Cardiac muscle cell (in vitro differentiated cells and primary cell): ENCODE results near the gene GAS7. TPM values are rescaled to one million over a fixed set of nuclear protein-coding genes. Genes with fewer than 3 reads are reported as not detected.
A peak's percentile ranks its signal among the peaks of the same experiment; 100 is the strongest.

Experiments
- DNase-seq, 2 donors: peaks; one replicate each; pipeline versions ENCODE4 v3.0.0 to v3.0.0-alpha.2; 2010 to 2017; ENCODE audit warnings: low read depth in 1 of 2, low spot score in 1 of 2
- H3K27ac ChIP-seq: fragments of 200-600 bp; sonication (generic); 2 replicates; pipeline ENCODE4 v1.5.1; 2016
- H3K27me3 ChIP-seq: fragments of 200-600 bp; sonication (generic); 2 replicates; pipeline ENCODE4 v1.6.0; 2016; ENCODE audit warnings: control low read depth
- H3K36me3 ChIP-seq: fragments of 200-600 bp; sonication (generic); 2 replicates; pipeline ENCODE4 v1.5.1; 2016; ENCODE audit warnings: control low read depth
- H3K4me1 ChIP-seq: fragments of 200-600 bp; sonication (generic); 2 replicates; pipeline ENCODE4 v1.8.1; 2017; ENCODE audit warnings: low read depth, mild to moderate bottlenecking, mixed run types
- H3K4me3 ChIP-seq: fragments of 200-600 bp; sonication (generic); 2 replicates; pipeline ENCODE4 v1.5.1; 2016; ENCODE audit warnings: mild to moderate bottlenecking
- H3K9me3 ChIP-seq: fragments of 200-600 bp; sonication (generic); 2 replicates; pipeline ENCODE4 v1.5.1; 2017; ENCODE audit warnings: low read depth, mild to moderate bottlenecking, control low read depth
- CTCF ChIP-seq: IDR thresholded peaks from 2 replicates; pipeline ENCODE4 v1.5.1; 2012; ENCODE audit warnings: low read depth, mild to moderate bottlenecking, low read length
- polyA plus RNA-seq: library from polyadenylated mRNA; unstranded; fragments of >200 nt; fragmentation: Nextera tagmentation; extraction: Ambion mirVana; gene quantifications from 2 replicates; pipeline ENCODE4 v1.2.1, GENCODE V29; 2016
- total RNA-seq: library from RNA; depleted of rRNA; stranded (reverse); fragments of >200 nt; gene quantifications from 2 replicates; pipeline ENCODE4 v1.2.3, GENCODE V29; 2016

Gene GAS7
- total and polyA plus RNA-seq, 2 experiments from 2014 or later, result 6.1 to 13.5 TPM

DNA sequence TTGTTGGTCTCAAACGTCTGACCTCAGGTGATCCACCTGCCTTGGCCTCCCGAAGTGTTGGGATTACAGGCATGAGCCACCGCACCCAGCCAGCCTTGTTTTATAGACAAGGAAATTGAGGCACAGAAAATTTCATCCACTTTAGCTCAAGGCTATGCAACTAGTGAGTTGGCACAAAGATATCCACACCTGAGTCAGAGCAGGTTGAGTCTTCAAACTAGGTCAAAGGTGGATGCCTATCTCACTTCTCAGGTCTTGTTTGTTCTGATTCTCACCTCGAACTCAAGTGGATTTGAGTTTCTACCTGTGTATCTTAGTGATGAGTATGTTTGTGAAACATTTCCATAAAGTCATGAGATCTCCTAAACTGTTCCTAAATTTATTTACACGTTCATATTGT is 35.6 kb upstream of the GAS7 start:
- Histone ChIP-seq H3K9me3 (no peaks in the 10 kb centered on the region), H3K27ac (no peak overlapping the region), H3K4me3 (no peak overlapping the region), H3K36me3 (no peaks in the 10 kb centered on the region), H3K27me3 (no peaks in the 10 kb centered on the region), H3K4me1 (no peaks in the 10 kb centered on the region)
- no peak for TF ChIP-seq CTCF
- no peak for DNase-seq

GRCh38 chr17:10233161-10233560 is 34.8 kb upstream of the GAS7 start:
- no peak for DNase-seq
- Histone ChIP-seq H3K36me3 (no peaks in the 10 kb centered on the region), H3K9me3 (no peaks in the 10 kb centered on the region), H3K4me3 (no peak overlapping the region), H3K4me1 (no peaks in the 10 kb centered on the region), H3K27ac (no peak overlapping the region), H3K27me3 (no peaks in the 10 kb centered on the region)
- TF ChIP-seq CTCF, result no peak

- Histone ChIP-seq H3K9me3 (no peaks in the 10 kb centered on the region), H3K27me3 (no peaks in the 10 kb centered on the region), H3K4me1 (no peaks in the 10 kb centered on the region), H3K36me3 (no peaks in the 10 kb centered on the region), H3K27ac (no peak overlapping the region), H3K4me3 (no peak overlapping the region)
- DNase-seq, result no peak
- TF ChIP-seq CTCF, result no peak
Measured at GRCh38 chr17:10229181-10229580, 30.8 kb upstream of the GAS7 start.

DNA sequence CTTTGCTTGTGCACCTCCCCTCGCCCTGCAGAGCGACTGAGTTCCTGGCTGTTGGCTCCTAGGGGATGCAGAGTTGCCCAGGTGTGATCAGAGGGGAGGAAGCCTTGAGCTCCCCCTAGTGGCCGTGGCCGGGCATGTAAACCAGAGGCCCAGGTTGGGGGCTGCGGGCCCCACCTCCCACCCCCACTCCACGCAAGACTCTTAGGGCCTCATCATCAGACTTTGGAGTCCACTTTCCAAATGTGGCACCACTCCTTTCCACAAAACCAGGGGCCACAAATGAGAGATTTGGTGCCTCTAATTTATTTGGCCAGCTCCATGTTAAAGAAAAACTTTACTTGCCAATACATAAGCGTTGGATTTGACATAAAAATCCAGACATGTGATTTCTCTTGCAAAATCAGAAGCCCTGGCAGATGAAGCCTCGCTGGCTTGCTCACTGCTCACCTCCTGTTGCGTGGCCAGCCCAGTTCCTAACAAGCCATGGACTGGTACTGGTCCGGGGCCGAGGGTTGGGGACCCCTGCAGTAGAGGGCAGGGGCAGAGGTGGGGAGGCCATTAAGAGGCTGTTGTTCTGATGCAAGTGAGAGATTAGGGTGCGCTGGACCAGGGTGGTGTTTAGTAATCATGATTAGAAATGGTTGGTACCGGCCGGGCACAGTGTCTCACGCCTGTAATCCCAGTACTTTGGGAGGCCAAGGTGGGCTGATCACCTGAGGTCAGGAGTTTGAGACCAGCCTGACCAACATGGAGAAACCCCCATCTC is 28.7 kb upstream of the GAS7 start:
- Histone ChIP-seq H3K4me1 (no peaks in the 10 kb centered on the region), H3K36me3 (no peaks in the 10 kb centered on the region), H3K27me3 (no peaks in the 10 kb centered on the region), H3K27ac (no peak overlapping the region), H3K9me3 (no peaks in the 10 kb centered on the region), H3K4me3 (no peak overlapping the region)
- DNase-seq, result peak; percentile 51 to 64
- peak; percentile 99 for TF ChIP-seq CTCF

GRCh38 chr17:10224582-10225195 is 26.3 kb upstream of the GAS7 start:
- no peak for TF ChIP-seq CTCF
- no peak overlapping the region for H3K27ac ChIP-seq
- H3K27me3 ChIP-seq, result no peaks in the 10 kb centered on the region

More at GRCh38 chr17:10224582-10225195, 26.3 kb upstream of the GAS7 start:
- Histone ChIP-seq H3K36me3 (no peaks in the 10 kb centered on the region), H3K4me3 (no peak overlapping the region), H3K4me1 (no peaks in the 10 kb centered on the region), H3K9me3 (no peaks in the 10 kb centered on the region)
- peak in 1 of 2 donors; percentile 14 for DNase-seq
